Caki2 (cell line): Measurements from ENCODE around the gene ATP10A. TPM values are rescaled to one million over a fixed set of nuclear protein-coding genes. Genes with fewer than 3 reads are reported as not detected.

Source experiments
- DNase-seq: peaks from one replicate; pipeline ENCODE4 v3.0.0-alpha.2; 2015; ENCODE audit warnings: low read depth
- in situ Hi-C: cut with HindIII; loops from 2 replicates; pipeline ENCODE4 v1.10.0; 2016; ENCODE audit warnings: low sequenced_read_pairs, low pct_unique_long_range_greater_than_20kb, mixed read lengths
- total RNA-seq: library from RNA; depleted of rRNA; stranded (reverse); fragments of >200 nt; shearing (Covaris generic); gene quantifications from 2 replicates; pipeline ENCODE4 v1.2.3, GENCODE V29; 2014; ENCODE audit warnings: low replicate concordance

Gene ATP10A
- total RNA-seq, 1 experiment from 2014 or later = 2.9 TPM

DNA sequence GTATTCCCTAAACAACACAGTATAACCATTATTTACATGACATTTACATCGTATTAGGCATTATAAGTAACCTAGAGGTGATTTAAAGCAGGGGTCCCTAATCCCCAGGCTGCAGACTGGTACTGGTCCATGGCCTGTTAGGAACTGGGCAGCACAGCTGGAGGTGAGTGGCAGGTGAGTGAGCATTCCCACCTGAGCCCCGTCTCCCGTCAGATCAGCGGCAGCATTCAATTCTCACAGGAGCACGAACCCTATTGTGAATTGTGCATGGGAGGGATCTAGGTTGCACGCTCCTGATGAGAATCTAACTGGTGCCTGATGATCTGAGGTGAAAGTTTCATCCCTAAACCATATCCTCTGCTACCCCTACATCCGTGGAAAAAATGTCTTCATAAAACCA is 138.2 kb downstream of the ATP10A start:
- DNase-seq = no peak
- in situ Hi-C loops = no loop called here

DNA sequence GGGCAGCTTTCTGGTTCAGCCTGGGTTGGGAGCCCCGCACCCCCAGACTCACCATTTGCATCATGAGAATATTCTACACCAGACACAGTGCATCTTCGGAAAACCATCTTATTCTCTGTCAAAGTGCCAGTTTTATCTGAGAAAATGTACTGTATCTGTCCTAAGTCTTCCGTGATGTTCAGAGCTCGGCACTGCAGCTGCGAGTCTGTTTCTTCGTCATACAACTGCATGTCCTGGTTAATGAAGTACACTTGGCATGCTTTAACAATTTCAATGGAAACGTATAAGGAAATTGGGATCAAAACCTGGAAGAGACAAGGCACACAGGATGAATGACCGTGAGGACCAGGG is 141.5 kb downstream of the ATP10A start:
- DNase-seq = no peak
- in situ Hi-C loops = no loop called here

DNA sequence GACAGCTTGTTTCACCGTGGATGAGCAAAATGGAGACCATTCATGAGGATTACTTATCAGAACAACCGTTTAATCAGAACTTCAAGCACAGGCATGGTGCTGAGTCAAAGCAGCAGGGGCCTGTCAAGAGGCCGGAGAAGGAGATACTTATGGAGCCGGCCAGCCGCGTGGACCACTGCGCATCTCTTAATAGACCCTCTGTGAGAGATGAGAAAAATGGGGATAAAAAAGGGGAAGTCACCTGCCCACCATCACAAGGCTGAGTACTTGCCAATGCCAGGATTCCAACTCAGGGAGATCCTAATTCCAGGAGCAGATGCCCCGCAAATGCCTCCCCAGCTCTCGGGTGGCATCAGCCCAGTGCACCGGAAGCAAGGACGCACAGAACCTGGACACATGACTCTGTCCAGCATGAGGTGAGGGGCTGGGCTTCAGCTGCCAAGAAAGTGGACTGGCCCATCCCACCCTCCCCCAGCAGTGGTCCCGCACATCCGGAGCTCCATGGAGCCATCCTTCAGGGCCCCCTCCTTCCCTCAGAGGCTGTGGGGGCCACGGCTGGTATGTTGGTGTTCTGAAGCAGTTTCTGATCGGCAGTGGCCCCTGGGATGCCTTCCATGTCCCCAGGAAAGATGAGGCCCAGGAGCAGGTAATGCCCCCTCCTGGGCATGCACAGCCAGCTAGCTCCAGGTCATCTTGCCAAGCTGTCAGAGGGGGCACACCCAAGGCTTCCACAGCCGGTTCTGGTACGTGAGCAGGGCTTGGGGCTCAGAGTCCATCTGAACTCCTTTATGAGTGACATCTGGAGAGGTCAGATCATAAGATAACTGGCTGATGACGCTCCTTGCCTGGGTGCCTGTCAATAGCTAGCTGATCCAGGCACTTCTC is 143.8 kb downstream of the ATP10A start:
- in situ Hi-C loops = no loop called here
- no peak for DNase-seq

DNA sequence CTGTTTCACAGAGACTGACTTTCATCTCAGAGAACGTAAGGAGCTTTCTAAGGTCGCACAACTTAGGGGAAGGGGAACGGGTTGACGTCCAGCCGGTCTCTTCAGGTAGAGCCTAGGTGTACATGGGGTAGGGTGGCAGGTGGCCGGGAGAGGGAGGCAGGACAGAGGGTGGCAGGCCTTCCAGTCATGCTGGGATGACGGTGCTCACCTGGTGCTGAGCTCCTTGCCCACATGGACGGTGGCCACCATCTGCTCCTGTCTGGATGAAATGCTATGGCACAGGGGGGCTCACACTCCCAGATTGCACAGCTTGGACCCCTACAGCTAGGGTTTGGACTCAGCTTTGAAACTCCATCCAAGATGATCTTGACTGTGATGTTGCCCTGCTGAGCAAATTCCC is 144.5 kb downstream of the ATP10A start:
- in situ Hi-C loops = no loop called here
- DNase-seq = no peak

DNA sequence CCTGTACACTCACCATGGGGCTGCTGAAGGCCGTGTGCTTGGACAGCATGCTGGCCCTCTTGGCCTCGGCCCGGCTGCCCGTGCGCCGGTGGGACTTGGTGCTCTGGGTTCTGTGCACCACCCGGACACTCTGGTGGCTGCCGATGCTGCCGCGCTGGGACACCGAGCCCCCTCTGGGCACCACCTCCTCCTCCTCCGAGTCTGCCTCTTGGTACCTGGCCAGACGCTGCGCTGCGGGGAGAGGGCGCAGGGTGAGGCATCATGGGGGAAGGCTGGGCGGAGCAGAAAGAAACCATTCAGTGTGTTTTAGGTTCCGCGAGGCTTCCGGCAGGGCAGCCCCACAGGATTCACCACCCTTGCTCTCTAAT is 145.0 kb downstream of the ATP10A start:
- in situ Hi-C loops = no loop called here

DNA sequence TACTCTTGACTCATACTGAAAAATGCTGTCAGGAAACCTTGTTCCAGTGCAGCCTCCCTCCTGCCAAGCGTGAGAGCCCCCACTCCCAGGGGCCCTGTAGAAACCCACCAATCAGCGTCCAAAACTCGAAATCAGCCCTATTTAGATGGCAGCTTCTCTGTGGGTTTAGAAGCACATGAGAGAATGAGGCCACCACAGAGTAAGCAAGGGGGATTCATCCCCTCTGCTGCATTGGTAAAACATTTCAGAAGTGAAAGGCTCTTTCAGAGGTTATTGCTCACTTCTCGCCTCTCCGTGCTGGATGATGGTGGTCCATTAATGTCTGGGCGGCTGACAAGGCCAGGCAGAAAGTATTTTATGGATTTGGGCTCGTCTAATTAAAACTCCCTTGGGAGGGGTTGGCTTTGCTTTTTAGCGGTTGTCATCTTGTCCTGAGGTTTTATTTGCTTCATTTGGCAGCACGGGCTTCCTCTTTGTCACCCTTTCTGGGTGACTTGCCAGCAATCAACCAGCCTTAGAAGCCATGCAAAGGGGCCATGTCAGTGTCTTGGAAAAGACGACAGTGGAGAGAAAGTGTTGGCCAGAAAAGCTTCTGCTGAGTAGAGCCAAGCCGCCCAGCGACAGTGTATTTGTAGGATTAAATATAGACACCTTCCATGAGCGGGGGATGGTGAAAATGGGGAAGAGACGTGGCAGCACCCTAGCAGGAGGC is 145.5 kb downstream of the ATP10A start:
- no peak for DNase-seq
- in situ Hi-C loops = no loop called here

More for the DNA sequence above, 145.0 kb downstream of the ATP10A start:
- DNase-seq = no peak

DNA sequence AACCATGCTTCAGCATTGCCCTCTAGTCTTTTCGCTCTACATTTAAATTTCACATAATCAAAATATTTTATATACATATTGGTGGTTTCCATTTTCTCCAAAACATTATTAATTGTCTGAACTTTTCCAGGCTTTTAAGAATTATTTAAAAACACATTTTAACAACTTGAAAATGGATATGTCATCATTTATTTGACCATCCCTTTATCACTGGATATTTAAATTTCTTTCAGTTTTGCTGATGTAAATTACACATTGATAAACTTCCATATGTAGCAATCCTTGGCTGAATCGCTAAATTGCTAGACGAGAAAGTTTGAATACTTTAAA is 146.0 kb downstream of the ATP10A start:
- DNase-seq = no peak
- in situ Hi-C loops = no loop called here

DNA sequence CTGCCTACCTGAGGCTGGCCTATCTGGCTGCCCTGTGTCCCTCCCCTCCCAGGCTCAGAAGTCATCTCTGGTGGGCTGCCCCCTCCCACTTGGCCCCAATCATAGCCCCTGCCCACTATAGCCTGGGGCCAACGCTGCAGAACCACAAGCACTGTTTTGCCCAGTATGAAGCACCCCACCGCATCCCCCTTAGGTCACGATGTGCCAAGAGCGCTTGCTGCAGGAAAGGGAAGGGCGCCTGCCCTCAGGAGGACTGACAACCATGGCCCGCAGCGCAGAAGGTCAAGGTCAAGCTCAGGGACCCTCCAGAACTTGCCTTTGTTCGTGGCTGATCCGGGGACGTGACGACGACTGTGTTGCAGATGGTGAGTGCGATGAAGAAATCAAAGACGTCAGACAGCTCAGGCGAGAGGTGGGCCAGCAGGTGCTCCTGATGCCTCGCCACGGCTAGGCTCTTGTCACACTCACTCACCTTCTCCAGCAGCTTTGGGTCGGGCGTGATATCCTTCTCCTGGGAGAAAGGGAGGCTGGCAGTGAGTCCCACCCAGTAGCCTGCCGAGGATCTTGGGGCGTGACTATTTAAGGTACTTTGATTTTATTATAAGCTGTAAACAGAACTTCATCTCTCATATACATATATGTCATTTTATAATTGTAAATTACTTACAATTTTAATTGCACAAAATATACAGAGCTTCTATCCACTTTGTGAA is 146.6 kb downstream of the ATP10A start:
- DNase-seq = no peak
- in situ Hi-C loops = no loop called here

DNA sequence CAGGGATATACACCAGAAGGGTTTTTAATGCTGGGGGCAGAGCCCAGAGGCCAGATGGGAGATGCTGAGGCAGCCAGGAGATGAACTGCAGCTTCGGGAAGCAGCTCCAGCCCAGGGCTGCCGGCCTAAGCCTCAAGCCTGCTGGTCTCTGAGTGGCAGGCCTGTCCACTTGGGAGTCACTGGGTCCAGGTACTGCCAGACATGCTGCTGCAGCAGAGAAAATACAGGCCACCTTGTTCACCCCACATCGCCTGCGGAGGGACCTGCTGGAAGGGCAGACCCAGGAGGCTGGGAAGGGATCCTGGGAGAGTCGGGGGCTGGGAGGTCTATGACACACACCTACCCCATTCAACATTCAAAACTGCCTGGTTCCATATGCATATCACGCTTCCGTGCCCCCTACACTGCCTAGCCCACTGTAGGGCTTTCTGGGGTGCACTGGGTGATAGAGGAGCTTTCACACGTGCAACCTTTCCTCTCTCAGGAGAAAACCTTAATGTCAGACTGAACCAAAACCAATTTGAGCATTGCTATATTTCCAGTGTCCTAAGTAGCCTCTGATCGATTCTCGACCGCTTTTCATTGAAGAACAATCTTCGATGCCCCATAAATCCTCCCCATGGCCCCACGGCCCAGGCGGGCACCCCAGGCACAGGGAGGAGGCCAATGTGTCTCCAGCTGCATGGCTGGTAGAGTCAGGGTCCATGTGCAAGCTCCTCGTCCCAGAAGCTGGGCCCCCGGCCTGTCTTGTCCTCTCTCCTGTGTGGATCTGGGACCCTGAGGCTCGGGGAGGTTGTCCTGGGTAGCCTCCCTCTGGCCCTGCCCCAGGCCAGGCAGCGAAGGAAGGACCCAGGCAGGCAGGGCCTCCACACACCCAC is 147.4 kb downstream of the ATP10A start:
- in situ Hi-C loops = no loop called here
- no peak for DNase-seq

DNA sequence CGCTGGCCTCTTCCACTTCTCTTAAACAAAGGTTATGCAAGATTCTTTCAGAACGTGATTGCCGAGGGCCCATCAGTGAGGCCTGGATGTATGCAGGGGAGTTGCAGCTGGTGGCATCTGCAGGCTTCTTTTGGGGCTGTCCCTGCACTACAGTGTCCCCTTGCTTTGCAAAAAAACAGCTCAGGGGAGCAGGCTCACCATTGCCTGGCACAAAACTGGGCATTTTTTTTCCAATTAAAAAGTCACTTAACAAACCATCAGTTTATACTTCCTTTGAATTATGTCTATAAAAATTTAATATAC is 148.6 kb downstream of the ATP10A start:
- in situ Hi-C loops = no loop called here
- no peak for DNase-seq

DNA sequence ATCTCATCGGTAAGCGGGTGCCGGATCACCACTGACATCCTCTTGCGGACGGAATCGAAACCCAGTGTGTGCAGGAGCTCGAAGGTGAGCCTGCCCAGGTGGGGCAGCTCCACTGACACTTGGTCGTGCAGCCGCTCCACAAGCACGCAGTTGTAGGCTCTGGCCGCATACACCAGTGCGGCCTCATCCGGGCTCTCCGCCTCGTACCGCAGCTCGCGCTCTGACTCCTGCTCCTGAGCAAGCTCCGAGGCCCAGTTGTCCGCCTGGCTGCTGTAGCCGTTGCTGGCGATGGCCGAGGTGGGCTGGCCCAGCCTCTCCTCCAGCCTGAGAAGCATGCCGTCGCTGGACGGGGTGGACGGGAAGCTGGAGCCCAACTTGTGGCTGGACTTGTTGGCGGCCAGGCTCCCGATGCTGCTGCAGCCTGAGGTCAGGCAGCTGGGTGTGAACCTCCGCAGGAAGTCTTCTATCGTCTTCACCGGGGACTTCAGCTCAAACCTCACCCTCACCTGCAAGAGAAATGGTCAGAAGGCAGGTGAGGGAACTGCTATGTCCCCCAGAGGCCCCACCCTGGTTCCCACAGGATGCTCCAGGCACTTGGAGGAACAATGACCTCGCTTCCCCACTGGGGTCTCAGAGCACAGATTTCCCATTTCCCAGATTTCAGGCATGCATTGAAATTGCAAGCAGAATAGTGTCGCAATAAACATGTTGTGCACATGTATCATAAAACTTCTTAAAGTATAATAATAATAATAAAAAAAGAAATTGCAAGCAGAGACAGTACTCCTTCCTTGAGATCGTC is 149.2 kb downstream of the ATP10A start:
- in situ Hi-C loops = no loop called here

DNA sequence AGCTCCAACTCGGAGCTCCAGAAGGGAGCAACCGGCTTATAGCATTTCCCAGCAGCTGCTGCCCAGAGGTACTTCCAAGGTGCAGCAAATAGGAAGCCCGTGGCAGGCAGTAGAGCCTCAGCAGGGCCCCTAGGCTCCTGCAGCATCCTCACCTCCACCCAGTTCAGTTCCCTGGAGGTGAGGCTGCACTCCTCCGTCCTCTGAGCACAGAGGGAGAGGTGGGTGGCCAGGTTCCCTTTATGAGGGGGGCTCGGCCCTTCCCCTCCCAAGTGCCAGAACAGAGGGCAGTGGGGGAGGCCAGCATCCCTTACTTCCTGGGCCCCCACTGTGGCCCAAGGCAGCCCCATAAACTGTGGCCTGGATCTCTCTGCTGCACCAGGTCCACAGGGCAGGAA is 150.2 kb downstream of the ATP10A start:
- no peak for DNase-seq
- in situ Hi-C loops = no loop called here

More for the DNA sequence above, 149.2 kb downstream of the ATP10A start:
- no peak for DNase-seq

DNA sequence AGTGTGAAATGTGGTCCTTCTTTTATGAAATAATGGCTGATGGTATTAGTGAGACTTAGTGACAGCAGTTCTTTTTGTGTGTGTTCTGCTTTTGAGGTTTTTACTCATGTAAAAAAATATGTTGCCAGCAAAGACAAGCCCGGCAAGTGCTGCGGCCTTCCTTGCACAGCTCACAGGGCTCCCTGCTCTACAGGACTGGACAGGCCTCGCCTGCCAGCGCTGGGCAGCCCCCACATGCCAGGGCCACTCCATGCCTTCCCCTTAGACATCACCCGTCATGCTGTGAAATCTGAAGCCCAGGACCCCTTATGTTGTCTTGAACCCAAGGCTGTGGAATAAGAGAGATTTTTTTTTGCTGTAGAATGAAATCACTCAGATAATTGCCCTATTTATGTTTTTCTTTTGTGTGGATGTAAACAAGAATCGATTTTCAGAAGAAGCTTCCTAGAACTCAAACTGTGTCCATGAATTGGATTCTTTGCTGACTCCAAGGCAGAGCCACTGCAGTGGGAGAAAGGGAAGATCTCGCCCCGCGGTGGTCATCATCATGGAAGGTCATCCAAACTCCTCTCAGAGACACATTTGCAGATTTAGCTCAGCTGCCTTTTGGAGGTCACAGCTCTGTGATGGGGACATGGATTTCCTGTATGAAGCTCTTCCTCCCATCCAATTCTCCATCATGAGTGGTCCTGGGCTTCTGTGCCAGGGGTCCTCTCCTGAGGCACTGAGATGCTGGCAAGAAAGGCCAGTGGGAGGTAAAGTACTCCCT is 150.8 kb downstream of the ATP10A start:
- in situ Hi-C loops = no loop called here
- DNase-seq = no peak

DNA sequence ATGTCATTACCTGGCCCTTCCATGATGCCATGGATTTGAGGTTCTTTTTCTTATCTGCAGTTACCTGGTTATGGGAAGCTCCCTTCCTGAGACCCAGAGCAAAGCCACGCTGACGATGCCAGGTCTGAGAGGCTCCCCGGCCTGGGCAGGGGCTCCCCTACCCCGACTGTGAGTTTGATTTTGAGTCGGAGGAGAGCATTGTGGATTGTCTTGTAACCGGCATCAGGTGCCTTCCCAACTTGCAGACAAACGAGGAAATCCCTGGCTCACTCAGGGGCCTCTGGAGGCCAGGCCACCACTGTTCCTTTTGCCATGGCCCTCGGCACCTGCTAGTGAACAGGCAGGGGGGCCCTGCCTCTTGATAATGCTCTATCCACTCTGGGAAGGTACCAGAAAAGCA is 151.4 kb downstream of the ATP10A start:
- in situ Hi-C loops = no loop called here

DNA sequence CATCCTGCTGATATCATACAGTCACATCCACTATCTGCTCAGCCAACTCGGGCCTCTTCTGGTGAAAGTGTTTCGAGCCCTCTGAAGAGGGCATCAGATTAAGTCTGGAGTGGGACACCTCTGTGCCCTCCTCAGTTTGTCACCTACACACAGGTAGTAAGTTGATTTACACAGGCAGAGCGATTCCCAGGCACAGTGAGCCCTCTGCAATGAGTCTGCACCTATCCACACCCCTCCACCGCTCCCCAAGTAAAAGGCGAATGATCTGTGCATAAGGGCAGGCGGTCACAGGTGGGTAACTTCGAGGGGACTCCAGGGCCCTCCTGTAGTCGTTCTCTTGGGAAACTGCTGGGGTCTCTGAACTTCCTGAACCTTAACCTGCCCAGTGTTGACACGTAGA is 152.0 kb downstream of the ATP10A start:
- DNase-seq = no peak
- in situ Hi-C loops = no loop called here

More for the DNA sequence above, 151.4 kb downstream of the ATP10A start:
- no peak for DNase-seq

DNA sequence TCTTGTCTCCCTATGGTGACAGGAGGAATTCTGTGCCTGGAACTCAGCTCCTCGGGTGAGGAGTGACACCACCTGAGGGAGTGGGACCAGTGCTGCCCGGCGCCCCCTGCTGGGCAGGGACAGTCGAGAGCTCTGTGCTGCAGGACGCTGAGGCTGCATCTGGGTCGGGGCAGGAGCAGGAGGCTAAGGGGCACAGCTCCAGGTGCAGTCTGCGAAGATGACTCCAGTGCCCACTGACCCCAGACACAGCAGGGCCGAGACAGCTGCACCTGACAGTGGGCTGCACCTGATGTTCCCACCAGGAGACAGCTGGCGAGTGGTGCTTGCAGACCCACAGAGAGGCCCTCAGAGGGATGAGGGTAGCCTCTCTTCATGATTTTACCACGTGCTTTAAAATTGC is 152.9 kb downstream of the ATP10A start:
- in situ Hi-C loops = no loop called here
- no peak for DNase-seq

DNA sequence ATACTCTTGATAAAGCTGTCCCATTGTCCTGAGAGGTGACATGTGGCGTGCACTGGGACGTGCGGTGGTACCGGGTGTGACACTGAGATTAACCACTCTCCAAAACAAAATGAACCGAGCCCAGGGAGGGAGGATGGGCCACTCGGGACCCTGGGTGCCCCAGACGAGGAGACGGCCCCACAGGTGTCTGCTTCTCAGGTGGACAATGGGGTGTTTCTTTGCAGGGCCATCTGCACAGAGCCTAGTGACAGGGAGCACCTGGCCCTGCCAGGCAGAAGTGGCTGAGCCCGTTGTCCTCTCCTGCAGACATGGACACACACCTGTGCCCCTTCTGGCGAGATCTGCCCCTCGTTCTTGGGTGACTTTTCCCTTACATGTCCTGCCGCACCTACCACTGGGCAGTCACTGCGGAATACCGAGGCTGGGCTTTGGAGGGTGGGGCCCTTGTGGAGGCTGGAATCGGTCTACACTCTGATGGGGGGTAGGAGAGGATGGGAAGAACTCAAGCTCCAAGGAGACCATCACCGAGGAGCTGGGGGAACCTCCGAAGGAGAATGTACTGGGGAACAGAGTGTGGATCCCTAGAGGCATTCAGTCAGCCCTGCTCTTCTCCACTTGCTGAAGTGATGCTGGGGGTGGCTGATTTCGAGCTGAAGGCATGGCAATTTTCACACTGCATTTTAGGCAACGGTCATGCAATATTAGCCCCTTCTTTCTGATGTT is 153.5 kb downstream of the ATP10A start:
- in situ Hi-C loops = no loop called here
- no peak for DNase-seq
